H9 (cell line): ENCODE results near the gene SNAPC2. TPM values are rescaled to one million over a fixed set of nuclear protein-coding genes. Genes with fewer than 3 reads are reported as not detected.

Experiments used
- DNase-seq: peaks from one replicate; pipeline ENCODE4 v3.0.0-alpha.2; 2017
- H2AFZ ChIP-seq: one replicate; pipeline ENCODE4 v1.6.1; 2013; ENCODE audit warnings: mild to moderate bottlenecking, low read length, control low read depth, moderate library complexity
- H2AK5ac ChIP-seq: 2 replicates; pipeline ENCODE4 v1.6.1; 2013; ENCODE audit warnings: low read length, control low read depth, mixed read lengths; ENCODE audit not compliant: insufficient read length
- H2BK120ac ChIP-seq: one replicate; pipeline ENCODE4 v1.6.1; 2013; ENCODE audit warnings: low read depth, mild to moderate bottlenecking, low read length, control low read depth, inconsistent platforms; ENCODE audit not compliant: poor library complexity, severe bottlenecking
- H2BK12ac ChIP-seq: 2 replicates; pipeline ENCODE4 v1.6.1; 2013; ENCODE audit warnings: low read length, control low read depth, mixed read lengths, low read depth; ENCODE audit not compliant: insufficient read length
- H2BK15ac ChIP-seq: 2 replicates; pipeline ENCODE4 v1.6.1; 2013; ENCODE audit warnings: low read depth, low read length, control low read depth
- H2BK20ac ChIP-seq: one replicate; pipeline ENCODE4 v1.6.1; 2013; ENCODE audit warnings: low read depth, mild to moderate bottlenecking, low read length, control low read depth, inconsistent platforms; ENCODE audit not compliant: poor library complexity, severe bottlenecking
- H2BK5ac ChIP-seq: 2 replicates; pipeline ENCODE4 v1.6.1; 2013; ENCODE audit warnings: low read length, control low read depth, mixed read lengths; ENCODE audit not compliant: insufficient read length
- H3K14ac ChIP-seq: 2 replicates; pipeline ENCODE4 v1.6.1; 2013; ENCODE audit warnings: low read length, control low read depth; ENCODE audit not compliant: insufficient read depth
- H3K18ac ChIP-seq: 2 replicates; pipeline ENCODE4 v1.6.1; 2013; ENCODE audit warnings: low read depth, mild to moderate bottlenecking, mixed read lengths, low read length, control low read depth; ENCODE audit not compliant: insufficient read length
- H3K23ac ChIP-seq: 2 replicates; pipeline ENCODE4 v1.6.1; 2013; ENCODE audit warnings: low read length, control low read depth, mixed read lengths, low read depth; ENCODE audit not compliant: insufficient read length
- H3K23me2 ChIP-seq: 2 replicates; pipeline ENCODE4 v1.6.1; 2013; ENCODE audit warnings: low read depth, mild to moderate bottlenecking, mixed read lengths, low read length, control low read depth; ENCODE audit not compliant: insufficient read length, poor library complexity, severe bottlenecking
- H3K27ac ChIP-seq: 2 replicates; pipeline ENCODE4 v1.5.1; 2013; ENCODE audit warnings: low read length, control low read depth, mixed read lengths, low read depth; ENCODE audit not compliant: insufficient read length
- H3K27me3 ChIP-seq: 2 replicates; pipeline ENCODE4 v1.6.1; 2013; ENCODE audit warnings: low read length, control low read depth, inconsistent platforms; ENCODE audit not compliant: insufficient read depth
- H3K4ac ChIP-seq: 2 replicates; pipeline ENCODE4 v1.6.1; 2013; ENCODE audit warnings: low read depth, mild to moderate bottlenecking, control low read depth, inconsistent platforms, low read length, moderate library complexity
- H3K4me1 ChIP-seq: 2 replicates; pipeline ENCODE4 v1.6.1; 2013; ENCODE audit warnings: low read length, control low read depth, inconsistent platforms; ENCODE audit not compliant: insufficient read depth
- H3K4me2 ChIP-seq: 2 replicates; pipeline ENCODE4 v1.6.1; 2013; ENCODE audit warnings: low read length, control low read depth, mixed read lengths; ENCODE audit not compliant: insufficient read length, insufficient read depth
- H3K56ac ChIP-seq: 2 replicates; pipeline ENCODE4 v1.6.1; 2013; ENCODE audit warnings: low read depth, mild to moderate bottlenecking, mixed read lengths, low read length, control low read depth; ENCODE audit not compliant: insufficient read length
- H3K79me1 ChIP-seq: 2 replicates; pipeline ENCODE4 v1.6.1; 2013; ENCODE audit warnings: low read depth, mild to moderate bottlenecking, moderate library complexity, low read length, control low read depth, inconsistent platforms; ENCODE audit not compliant: insufficient read depth, poor library complexity, severe bottlenecking
- H3K79me2 ChIP-seq: 2 replicates; pipeline ENCODE4 v1.6.1; 2013; ENCODE audit warnings: low read length, control low read depth, inconsistent platforms; ENCODE audit not compliant: insufficient read depth
- H3K9ac ChIP-seq: 2 replicates; pipeline ENCODE4 v1.6.1; 2013; ENCODE audit warnings: low read length, control low read depth, mixed read lengths; ENCODE audit not compliant: insufficient read length; ENCODE audit errors: extremely low read depth
- H3K9me3 ChIP-seq: one replicate; pipeline ENCODE4 v1.6.1; 2013; ENCODE audit warnings: low read depth, low read length, inconsistent platforms; ENCODE audit not compliant: control insufficient read depth
- H3T11ph ChIP-seq: one replicate; pipeline ENCODE4 v1.6.1; 2013; ENCODE audit warnings: mild to moderate bottlenecking, low read length, control low read depth, inconsistent platforms
- H4K20me1 ChIP-seq: one replicate; pipeline ENCODE4 v1.6.1; 2013; ENCODE audit not compliant: control insufficient read depth, insufficient read length, insufficient read depth
- H4K5ac ChIP-seq: 2 replicates; pipeline ENCODE4 v1.6.1; 2013; ENCODE audit warnings: low read depth, mild to moderate bottlenecking, mixed read lengths, low read length, control low read depth; ENCODE audit not compliant: insufficient read length
- H4K8ac ChIP-seq: replicated peaks from 2 replicates; pipeline ENCODE4 v1.6.1; 2013; ENCODE audit warnings: low read length, control low read depth, mixed read lengths, low read depth; ENCODE audit not compliant: insufficient read length
- H4K91ac ChIP-seq: 2 replicates; pipeline ENCODE4 v1.6.1; 2013; ENCODE audit warnings: low read depth, mild to moderate bottlenecking, moderate library complexity, mixed read lengths, low read length, control low read depth; ENCODE audit not compliant: insufficient read length
- H3K27ac Mint-ChIP-seq, 3 experiments: 2 replicates in 2 of 3; 3 replicates in 1 of 3; pipeline ENCODE4 v1.8.0; 2020 to 2021; ENCODE audit warnings: mixed read lengths in 3 of 3, mild to moderate bottlenecking in 1 of 3, moderate library complexity in 1 of 3
- H3K27me3 Mint-ChIP-seq: 2 replicates; pipeline ENCODE4 v1.8.0; 2021; ENCODE audit warnings: low read depth, mild to moderate bottlenecking, moderate library complexity, mixed read lengths
- H3K36me3 Mint-ChIP-seq, 3 experiments: 2 replicates in 2 of 3; 3 replicates in 1 of 3; pipeline ENCODE4 v1.8.0; 2020 to 2021; ENCODE audit warnings: low read depth in 3 of 3, mixed read lengths in 3 of 3; ENCODE audit not compliant: insufficient read depth in 1 of 3
- H3K4me1 Mint-ChIP-seq, 2 experiments: 2 replicates each; pipeline ENCODE4 v1.8.0; 2020; ENCODE audit warnings: mixed read lengths in 2 of 2
- H3K4me3 Mint-ChIP-seq, 2 experiments: 2 replicates in 1 of 2; 3 replicates in 1 of 2; pipeline ENCODE4 v1.8.0; 2020 to 2021; ENCODE audit warnings: mild to moderate bottlenecking in 2 of 2, mixed read lengths in 2 of 2, moderate library complexity in 1 of 2
- H3K9me3 Mint-ChIP-seq, 2 experiments: 2 replicates in 1 of 2; 3 replicates in 1 of 2; pipeline ENCODE4 v1.8.0; 2020; ENCODE audit warnings: mild to moderate bottlenecking in 2 of 2, mixed read lengths in 2 of 2, moderate library complexity in 1 of 2
- CTCF ChIP-seq: fragments of 200-600 bp; sonication (generic); conservative IDR thresholded peaks from 3 replicates; pipeline ENCODE4 v1.8.0; 2021; ENCODE audit warnings: antibody characterized with exemption, mild to moderate bottlenecking
- WGBS: extraction: QIAGEN DNeasy Blood & Tissue Kit; methylation state at CpG from one replicate; pipeline ENCODE4 v1.1.7; 2013; ENCODE audit warnings: missing lambda C conversion rate, low lambda C conversion rate, mixed read lengths; ENCODE audit not compliant: insufficient read length; ENCODE audit errors: extremely low coverage; 5-methylcytosine and 5-hydroxymethylcytosine counted together
- total RNA-seq: library from RNA; stranded (reverse); gene quantifications from 2 replicates; pipeline ENCODE4 v1.2.1, GENCODE V29; 2021

SNAPC2 gene
- total RNA-seq, 1 experiment from 2014 or later: 17.8 TPM

- no peaks in the 10 kb centered on the region; the same call in 1 of the 2 replicates for H3K27me3 Mint-ChIP-seq
- Histone ChIP-seq H3K23ac (no peak overlapping the region), H3T11ph (no peak overlapping the region), H2BK12ac (no peak overlapping the region), H3K4me2 (no peak overlapping the region), H2BK120ac (no peak overlapping the region), H3K27me3 (no peaks in the 10 kb centered on the region), H2AK5ac (no peak overlapping the region), H3K4me1 (no peaks in the 10 kb centered on the region), H3K79me1 (no peaks in the 10 kb centered on the region), H2BK5ac (no peak overlapping the region), H3K14ac (no peak overlapping the region), H4K20me1 (no peaks in the 10 kb centered on the region), H3K79me2 (no peaks in the 10 kb centered on the region; the same call in 1 of the 2 replicates), H3K4ac (no peak overlapping the region), H2AFZ (no peak overlapping the region), H2BK20ac (no peak overlapping the region), H3K18ac (no peak overlapping the region), H3K56ac (no peak overlapping the region), H3K9ac (no peak overlapping the region), H3K23me2 (no peaks in the 10 kb centered on the region), H3K9me3 (no peaks in the 10 kb centered on the region), H2BK15ac (no peak overlapping the region), H3K27ac (no peak overlapping the region), H4K91ac (no peak overlapping the region), H4K8ac (no peak overlapping the region), H4K5ac (no peak overlapping the region)
- H3K9me3 Mint-ChIP-seq: peaks cover 0 to 2% of the 10 kb centered on the region in 2 experiments; a peak in 2 of 5 replicates
- DNase-seq: no peak
- no peak for TF ChIP-seq CTCF
- H3K36me3 Mint-ChIP-seq: peaks cover 0 to 10% (median 9%) of the 10 kb centered on the region in 3 experiments; a peak in 5 of 7 replicates
- no CpG with 5 or more reads among the region's 4 CpGs for WGBS
- no peak overlapping the region for H3K27ac Mint-ChIP-seq
- peaks cover 3 to 4% of the 10 kb centered on the region in 2 experiments; a peak in 1 of 4 replicates for H3K4me1 Mint-ChIP-seq
- no peak overlapping the region for H3K4me3 Mint-ChIP-seq
Observed at GRCh38 chr19:7947939-7948338, 27.8 kb downstream of the SNAPC2 start.
